ENCODE measurements around the gene WWOX. TPM values are rescaled to one million over a fixed set of nuclear protein-coding genes. Genes with fewer than 3 reads are reported as not detected.

WWOX gene
- total RNA-seq, 1 experiment from 2014 or later: 13.0 TPM

- DNase-seq (ENCODE audit: low read depth): no peak
These were observed 124.9 kb downstream of the WWOX start for GRCh38 chr16:78224342-78224741.

- no peak for DNase-seq (ENCODE audit: low read depth)
These were observed 126.5 kb downstream of the WWOX start for GRCh38 chr16:78225919-78226318.

- DNase-seq (ENCODE audit: low read depth): peak; percentile 7
These were observed 128.4 kb downstream of the WWOX start for GRCh38 chr16:78227855-78228254.

GRCh38 chr16:78228704-78229103 is 129.2 kb downstream of the WWOX start:
- no peak for DNase-seq (ENCODE audit: low read depth)

- DNase-seq (ENCODE audit: low read depth): peak; percentile 31
These were observed 131.4 kb downstream of the WWOX start for GRCh38 chr16:78230832-78231231.

- DNase-seq (ENCODE audit: low read depth): peak; percentile 57
These were observed 135.8 kb downstream of the WWOX start for GRCh38 chr16:78235168-78235800.

GRCh38 chr16:78235876-78236275 is 136.4 kb downstream of the WWOX start:
- no peak for DNase-seq (ENCODE audit: low read depth)

GRCh38 chr16:78237841-78238240 is 138.4 kb downstream of the WWOX start:
- no peak for DNase-seq (ENCODE audit: low read depth)

GRCh38 chr16:78240459-78241222 is 141.2 kb downstream of the WWOX start:
- DNase-seq (ENCODE audit: low read depth): no peak

GRCh38 chr16:78242239-78242630 is 142.8 kb downstream of the WWOX start:
- no peak for DNase-seq (ENCODE audit: low read depth)

GRCh38 chr16:78244131-78244895 is 144.9 kb downstream of the WWOX start:
- no peak for DNase-seq (ENCODE audit: low read depth)

GRCh38 chr16:78246559-78246958 is 147.1 kb downstream of the WWOX start:
- no peak for DNase-seq (ENCODE audit: low read depth)

GRCh38 chr16:78249056-78249455 is 149.6 kb downstream of the WWOX start:
- DNase-seq (ENCODE audit: low read depth): no peak

- no peak for DNase-seq (ENCODE audit: low read depth)
These were observed 150.4 kb downstream of the WWOX start for GRCh38 chr16:78249832-78250231.

- DNase-seq (ENCODE audit: low read depth): no peak
These were observed 151.7 kb downstream of the WWOX start for GRCh38 chr16:78251115-78251514.

GRCh38 chr16:78252757-78253156 is 153.3 kb downstream of the WWOX start:
- DNase-seq (ENCODE audit: low read depth): no peak

- no peak for DNase-seq (ENCODE audit: low read depth)
These were observed 155.4 kb downstream of the WWOX start for GRCh38 chr16:78254841-78255240.

GRCh38 chr16:78256686-78257375 is 157.4 kb downstream of the WWOX start:
- DNase-seq (ENCODE audit: low read depth): no peak

GRCh38 chr16:78257376-78257728 is 157.9 kb downstream of the WWOX start:
- DNase-seq (ENCODE audit: low read depth): no peak

- DNase-seq (ENCODE audit: low read depth): no peak
These were observed 159.1 kb downstream of the WWOX start for GRCh38 chr16:78258375-78259065.

GRCh38 chr16:78259873-78260272 is 160.4 kb downstream of the WWOX start:
- DNase-seq (ENCODE audit: low read depth): no peak

Measured in LHCN-M2 (cell line).